ENCODE results near the gene PLEKHA5. TPM values are rescaled to one million over a fixed set of nuclear protein-coding genes. Genes with fewer than 3 reads are reported as not detected.

Gene PLEKHA5
- total RNA-seq, 1 donor: 82.2 TPM

DNA sequence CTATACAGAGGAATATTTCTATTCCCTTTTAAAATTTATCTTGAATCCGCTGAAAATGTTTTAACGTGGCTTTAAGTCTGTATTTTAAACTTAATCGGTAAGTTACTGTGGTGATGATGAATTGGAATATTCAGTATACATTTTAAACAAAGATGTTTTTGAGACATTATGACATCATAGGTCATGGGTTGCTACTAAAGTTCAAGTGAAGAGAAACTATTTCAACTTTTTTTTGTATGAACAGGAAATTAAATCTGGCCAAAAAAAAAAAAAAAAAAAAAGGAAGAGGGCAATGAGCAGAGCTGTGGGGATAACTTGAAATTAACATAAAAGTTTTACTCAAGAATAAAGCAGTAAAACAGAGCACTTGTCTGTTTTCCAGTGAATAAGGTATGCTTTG lies 109.0 kb downstream of the PLEKHA5 start:
- DNase-seq (ENCODE audit: insufficient read length, low spot score, missing footprints): no peak
- Histone ChIP-seq H3K36me3 (ENCODE audit: insufficient read depth, low read length) (no peaks in the 10 kb centered on the region), H2AFZ (ENCODE audit: low read length) (no peak overlapping the region), H3K4me1 (ENCODE audit: insufficient read depth, low read length) (peaks cover 69% of the 10 kb centered on the region), H3K27ac (ENCODE audit: low read depth, low read length) (peak overlapping the region; percentile 91), H3K4me2 (ENCODE audit: insufficient read depth, low read length) (peak overlapping the region; percentile 80), H3K9me3 (ENCODE audit: low read depth, low read length) (no peaks in the 10 kb centered on the region), H3K27me3 (ENCODE audit: insufficient read depth, low read length) (no peaks in the 10 kb centered on the region), H3K4me3 (ENCODE audit: insufficient read depth, low read length) (peak overlapping the region; percentile 58), H3K79me2 (ENCODE audit: insufficient read depth, low read length) (peaks cover 59% of the 10 kb centered on the region), H4K20me1 (ENCODE audit: insufficient read depth, low read length) (no peaks in the 10 kb centered on the region)
- TF ChIP-seq, protein P1, sequence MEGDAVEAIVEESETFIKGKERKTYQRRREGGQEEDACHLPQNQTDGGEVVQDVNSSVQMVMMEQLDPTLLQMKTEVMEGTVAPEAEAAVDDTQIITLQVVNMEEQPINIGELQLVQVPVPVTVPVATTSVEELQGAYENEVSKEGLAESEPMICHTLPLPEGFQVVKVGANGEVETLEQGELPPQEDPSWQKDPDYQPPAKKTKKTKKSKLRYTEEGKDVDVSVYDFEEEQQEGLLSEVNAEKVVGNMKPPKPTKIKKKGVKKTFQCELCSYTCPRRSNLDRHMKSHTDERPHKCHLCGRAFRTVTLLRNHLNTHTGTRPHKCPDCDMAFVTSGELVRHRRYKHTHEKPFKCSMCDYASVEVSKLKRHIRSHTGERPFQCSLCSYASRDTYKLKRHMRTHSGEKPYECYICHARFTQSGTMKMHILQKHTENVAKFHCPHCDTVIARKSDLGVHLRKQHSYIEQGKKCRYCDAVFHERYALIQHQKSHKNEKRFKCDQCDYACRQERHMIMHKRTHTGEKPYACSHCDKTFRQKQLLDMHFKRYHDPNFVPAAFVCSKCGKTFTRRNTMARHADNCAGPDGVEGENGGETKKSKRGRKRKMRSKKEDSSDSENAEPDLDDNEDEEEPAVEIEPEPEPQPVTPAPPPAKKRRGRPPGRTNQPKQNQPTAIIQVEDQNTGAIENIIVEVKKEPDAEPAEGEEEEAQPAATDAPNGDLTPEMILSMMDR (IDR thresholded peaks at IDR 0.05; ENCODE audit: extremely low read depth, low read depth, low read length): no peak

GRCh38 chr12:19239102-19239501 lies 109.6 kb downstream of the PLEKHA5 start:
- Histone ChIP-seq H3K27me3 (ENCODE audit: insufficient read depth, low read length) (no peaks in the 10 kb centered on the region), H3K4me1 (ENCODE audit: insufficient read depth, low read length) (peaks cover 67% of the 10 kb centered on the region), H3K27ac (ENCODE audit: low read depth, low read length) (peak overlapping the region; percentile 91), H3K4me2 (ENCODE audit: insufficient read depth, low read length) (peak overlapping the region; percentile 80), H4K20me1 (ENCODE audit: insufficient read depth, low read length) (no peaks in the 10 kb centered on the region), H3K36me3 (ENCODE audit: insufficient read depth, low read length) (no peaks in the 10 kb centered on the region), H3K9me3 (ENCODE audit: low read depth, low read length) (no peaks in the 10 kb centered on the region), H2AFZ (ENCODE audit: low read length) (no peak overlapping the region), H3K4me3 (ENCODE audit: insufficient read depth, low read length) (peak overlapping the region; percentile 58), H3K79me2 (ENCODE audit: insufficient read depth, low read length) (peaks cover 59% of the 10 kb centered on the region)
- no peak for DNase-seq (ENCODE audit: insufficient read length, low spot score, missing footprints)
- TF ChIP-seq, protein P1 (IDR thresholded peaks at IDR 0.05; ENCODE audit: extremely low read depth, low read depth, low read length): no peak

DNA sequence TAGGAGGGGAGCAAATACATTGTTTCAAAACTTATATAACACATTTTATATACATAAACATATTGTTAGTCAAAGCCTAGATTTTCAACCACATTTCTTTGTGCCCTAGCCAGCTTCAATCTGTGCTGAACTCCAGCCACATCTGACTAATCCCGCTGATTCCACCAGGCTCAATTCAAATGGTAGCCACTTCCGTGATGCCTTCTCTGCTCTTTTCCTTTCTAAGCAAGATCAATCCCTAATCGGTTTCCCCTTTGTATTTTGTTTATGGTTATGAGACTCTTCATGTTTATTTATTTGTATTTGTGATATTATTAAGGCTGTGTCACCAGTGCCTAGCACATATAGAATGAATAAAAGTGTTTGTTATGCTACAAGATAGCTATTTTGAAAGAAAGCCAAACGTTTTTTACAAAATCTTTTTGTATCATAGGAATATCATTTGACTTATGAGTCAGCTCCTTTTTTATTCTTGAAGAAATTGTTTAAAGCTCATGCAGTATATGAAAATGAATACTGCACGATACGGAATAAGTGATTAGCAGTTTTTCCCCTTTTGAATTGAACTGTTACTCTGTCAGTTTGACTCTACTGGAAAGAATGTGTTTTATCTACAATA lies 110.2 kb downstream of the PLEKHA5 start:
- no peak for DNase-seq (ENCODE audit: insufficient read length, low spot score, missing footprints)
- H3K27me3 ChIP-seq (ENCODE audit: insufficient read depth, low read length): no peaks in the 10 kb centered on the region
- peak overlapping the region; percentile 80 for H3K4me2 ChIP-seq (ENCODE audit: insufficient read depth, low read length)
- H3K27ac ChIP-seq (ENCODE audit: low read depth, low read length): peak overlapping the region; percentile 91
- peaks cover 63% of the 10 kb centered on the region for H3K4me1 ChIP-seq (ENCODE audit: insufficient read depth, low read length)
- no peaks in the 10 kb centered on the region for H4K20me1 ChIP-seq (ENCODE audit: insufficient read depth, low read length)
- no peaks in the 10 kb centered on the region for H3K36me3 ChIP-seq (ENCODE audit: insufficient read depth, low read length)
- TF ChIP-seq, protein P1 (IDR thresholded peaks at IDR 0.05; ENCODE audit: extremely low read depth, low read depth, low read length): no peak
- no peaks in the 10 kb centered on the region for H3K9me3 ChIP-seq (ENCODE audit: low read depth, low read length)
- H2AFZ ChIP-seq (ENCODE audit: low read length): peak overlapping the region; percentile 35
- peak overlapping the region; percentile 58 for H3K4me3 ChIP-seq (ENCODE audit: insufficient read depth, low read length)
- peaks cover 63% of the 10 kb centered on the region for H3K79me2 ChIP-seq (ENCODE audit: insufficient read depth, low read length)

GRCh38 chr12:19242581-19242980 lies 113.0 kb downstream of the PLEKHA5 start:
- TF ChIP-seq, protein P1 (IDR thresholded peaks at IDR 0.05; ENCODE audit: extremely low read depth, low read depth, low read length): no peak

More at GRCh38 chr12:19242581-19242980, 113.0 kb downstream of the PLEKHA5 start:
- H3K27ac ChIP-seq (ENCODE audit: low read depth, low read length): peak overlapping the region; percentile 62
- H3K9me3 ChIP-seq (ENCODE audit: low read depth, low read length): no peaks in the 10 kb centered on the region
- DNase-seq (ENCODE audit: insufficient read length, low spot score, missing footprints): no peak
- H3K4me3 ChIP-seq (ENCODE audit: insufficient read depth, low read length): no peak overlapping the region
- H3K4me1 ChIP-seq (ENCODE audit: insufficient read depth, low read length): peaks cover 39% of the 10 kb centered on the region
- H4K20me1 ChIP-seq (ENCODE audit: insufficient read depth, low read length): no peaks in the 10 kb centered on the region
- peaks cover 74% of the 10 kb centered on the region for H3K79me2 ChIP-seq (ENCODE audit: insufficient read depth, low read length)
- no peaks in the 10 kb centered on the region for H3K36me3 ChIP-seq (ENCODE audit: insufficient read depth, low read length)
- H2AFZ ChIP-seq (ENCODE audit: low read length): no peak overlapping the region
- no peaks in the 10 kb centered on the region for H3K27me3 ChIP-seq (ENCODE audit: insufficient read depth, low read length)
- peak overlapping the region; percentile 49 for H3K4me2 ChIP-seq (ENCODE audit: insufficient read depth, low read length)
